Astrocyte (in vitro differentiated cells and primary cell): ENCODE data around the gene RAN. TPM values are rescaled to one million over a fixed set of nuclear protein-coding genes. Genes with fewer than 3 reads are reported as not detected.
A peak's percentile ranks its signal among the peaks of the same experiment; 100 is the strongest.

ENCODE experiments used
- DNase-seq: peaks from one replicate; pipeline ENCODE4 v3.0.0-alpha.2; 2010; ENCODE audit warnings: low read depth
- FAIRE-seq: peaks from 2 replicates; lab custom pipeline; 2011; peaks lifted over from hg19 to GRCh38; lab: Jason Lieb, UNC
- H2AFZ ChIP-seq: 2 replicates; pipeline ENCODE4 v1.6.0; 2012; ENCODE audit warnings: low read depth, low read length, inconsistent platforms
- H3K27ac ChIP-seq: 2 replicates; pipeline ENCODE4 v1.5.1; 2011; ENCODE audit warnings: low read depth, low read length, inconsistent platforms
- H3K27me3 ChIP-seq: 2 replicates; pipeline ENCODE4 v1.6.0; 2011; ENCODE audit warnings: low read length, inconsistent platforms; ENCODE audit not compliant: insufficient read depth
- H3K36me3 ChIP-seq: 2 replicates; pipeline ENCODE4 v1.5.1; 2011; ENCODE audit warnings: low read length, inconsistent platforms; ENCODE audit not compliant: insufficient read depth
- H3K4me1 ChIP-seq: 2 replicates; pipeline ENCODE4 v1.5.1; 2011; ENCODE audit warnings: low read length, inconsistent platforms; ENCODE audit not compliant: insufficient read depth
- H3K4me2 ChIP-seq: 2 replicates; pipeline ENCODE4 v1.6.0; 2012; ENCODE audit warnings: low read length, inconsistent platforms
- H3K4me3 ChIP-seq: 2 replicates; pipeline ENCODE4 v1.5.1; 2011; ENCODE audit warnings: low read depth, mild to moderate bottlenecking, low read length, inconsistent platforms; ENCODE audit not compliant: insufficient read depth
- H3K79me2 ChIP-seq: 2 replicates; pipeline ENCODE4 v1.6.0; 2012; ENCODE audit warnings: mild to moderate bottlenecking, low read length, inconsistent platforms; ENCODE audit not compliant: insufficient read depth
- H3K9ac ChIP-seq: 2 replicates; pipeline ENCODE4 v1.6.0; 2012; ENCODE audit warnings: mild to moderate bottlenecking, low read length, inconsistent platforms
- H3K9me3 ChIP-seq: 2 replicates; pipeline ENCODE4 v1.5.1; 2012; ENCODE audit warnings: low read depth, mild to moderate bottlenecking, low read length, inconsistent platforms; ENCODE audit not compliant: insufficient read depth
- H4K20me1 ChIP-seq: 2 replicates; pipeline ENCODE4 v1.6.0; 2012; ENCODE audit warnings: low read length, inconsistent platforms; ENCODE audit not compliant: insufficient read depth
- H3K27ac Mint-ChIP-seq: one replicate; pipeline ENCODE4 v1.8.0; 2021; ENCODE audit warnings: mild to moderate bottlenecking, mixed read lengths; ENCODE audit not compliant: unreplicated experiment
- H3K27me3 Mint-ChIP-seq: one replicate; pipeline ENCODE4 v1.8.0; 2021; ENCODE audit warnings: low read depth, mixed read lengths; ENCODE audit not compliant: unreplicated experiment
- H3K36me3 Mint-ChIP-seq: one replicate; pipeline ENCODE4 v1.8.0; 2021; ENCODE audit warnings: low read depth, mixed read lengths; ENCODE audit not compliant: unreplicated experiment
- H3K4me1 Mint-ChIP-seq: one replicate; pipeline ENCODE4 v1.8.0; 2021; ENCODE audit warnings: low read depth, mixed read lengths; ENCODE audit not compliant: unreplicated experiment
- H3K4me3 Mint-ChIP-seq: one replicate; pipeline ENCODE4 v1.8.0; 2021; ENCODE audit warnings: mild to moderate bottlenecking, moderate library complexity, mixed read lengths; ENCODE audit not compliant: unreplicated experiment
- H3K9me3 Mint-ChIP-seq: one replicate; pipeline ENCODE4 v1.8.0; 2021; ENCODE audit warnings: mild to moderate bottlenecking, mixed read lengths; ENCODE audit not compliant: unreplicated experiment
- CTCF ChIP-seq: IDR thresholded peaks from 2 replicates; pipeline ENCODE4 v1.5.1; 2011; ENCODE audit warnings: low read depth, mild to moderate bottlenecking, inconsistent platforms, low read length, moderate library complexity; ENCODE audit not compliant: insufficient read depth
- EZH2 ChIP-seq: IDR thresholded peaks from 2 replicates; pipeline ENCODE4 v1.6.1; 2012; ENCODE audit warnings: mild to moderate bottlenecking, low read length, inconsistent platforms; ENCODE audit not compliant: insufficient read depth
- total RNA-seq: library from RNA; stranded (reverse); gene quantifications from 2 replicates; pipeline ENCODE4 v1.2.1, GENCODE V29; 2021

Gene RAN
- total RNA-seq, 1 donor from 2014 or later: 872 TPM

GRCh38 chr12:130876297-130876696, 4.4 kb downstream of the RAN start:
- DNase-seq (no peak), FAIRE-seq (no peak)
- TF ChIP-seq CTCF: no peak
- no peak for TF ChIP-seq EZH2
- peaks cover 16% of the 10 kb centered on the region for H3K4me1 Mint-ChIP-seq
- Histone ChIP-seq H3K9ac (no peak overlapping the region), H4K20me1 (peaks cover 71% of the 10 kb centered on the region), H2AFZ (no peak overlapping the region), H3K4me2 (no peak overlapping the region), H3K36me3 (peaks cover 44% of the 10 kb centered on the region), H3K27ac (no peak overlapping the region), H3K79me2 (peaks cover 37% of the 10 kb centered on the region), H3K4me3 (no peak overlapping the region), H3K27me3 (no peaks in the 10 kb centered on the region), H3K9me3 (no peaks in the 10 kb centered on the region), H3K4me1 (peaks cover 16% of the 10 kb centered on the region)
- H3K36me3 Mint-ChIP-seq: peaks cover 27% of the 10 kb centered on the region
- H3K27me3 Mint-ChIP-seq: no peaks in the 10 kb centered on the region
- H3K27ac Mint-ChIP-seq: no peak overlapping the region
- peak overlapping the region; percentile 22 for H3K4me3 Mint-ChIP-seq
- no peaks in the 10 kb centered on the region for H3K9me3 Mint-ChIP-seq

GRCh38 chr12:130876758-130877157, 4.9 kb downstream of the RAN start:
- Mint-ChIP-seq H3K27me3 (no peaks in the 10 kb centered on the region), H3K4me1 (peaks cover 16% of the 10 kb centered on the region), H3K9me3 (no peaks in the 10 kb centered on the region), H3K4me3 (peak overlapping the region; percentile 22), H3K27ac (no peak overlapping the region), H3K36me3 (peaks cover 27% of the 10 kb centered on the region)
- no peak overlapping the region for H3K27ac ChIP-seq
- no peak overlapping the region for H3K4me2 ChIP-seq
- H3K27me3 ChIP-seq: no peaks in the 10 kb centered on the region
- no peaks in the 10 kb centered on the region for H3K9me3 ChIP-seq
- peaks cover 71% of the 10 kb centered on the region for H4K20me1 ChIP-seq
- DNase-seq: no peak
- no peak overlapping the region for H3K9ac ChIP-seq
- H3K79me2 ChIP-seq: peaks cover 37% of the 10 kb centered on the region
- TF ChIP-seq CTCF (no peak), EZH2 (no peak)
- H3K4me1 ChIP-seq: peaks cover 13% of the 10 kb centered on the region
- H3K4me3 ChIP-seq: no peak overlapping the region
- H3K36me3 ChIP-seq: peaks cover 44% of the 10 kb centered on the region
- H2AFZ ChIP-seq: no peak overlapping the region
- FAIRE-seq: no peak

GRCh38 chr12:130877333-130877732, 5.5 kb downstream of the RAN start:
- H4K20me1 ChIP-seq: peaks cover 71% of the 10 kb centered on the region
- H3K4me1 ChIP-seq: peaks cover 13% of the 10 kb centered on the region
- Mint-ChIP-seq H3K4me1 (peaks cover 16% of the 10 kb centered on the region), H3K36me3 (peaks cover 27% of the 10 kb centered on the region), H3K4me3 (no peak overlapping the region), H3K27ac (no peak overlapping the region), H3K27me3 (no peaks in the 10 kb centered on the region), H3K9me3 (no peaks in the 10 kb centered on the region)
- no peak for TF ChIP-seq EZH2
- TF ChIP-seq CTCF: no peak
- no peaks in the 10 kb centered on the region for H3K27me3 ChIP-seq
- no peak overlapping the region for H2AFZ ChIP-seq
- H3K4me3 ChIP-seq: no peak overlapping the region
- H3K9ac ChIP-seq: no peak overlapping the region
- H3K79me2 ChIP-seq: peaks cover 33% of the 10 kb centered on the region
- DNase-seq: no peak
- H3K27ac ChIP-seq: no peak overlapping the region
- FAIRE-seq: no peak
- H3K36me3 ChIP-seq: peaks cover 44% of the 10 kb centered on the region
- H3K4me2 ChIP-seq: no peak overlapping the region
- H3K9me3 ChIP-seq: no peaks in the 10 kb centered on the region
